ENCODE measurements around the gene NKX1-2. TPM values are rescaled to one million over a fixed set of nuclear protein-coding genes. Genes with fewer than 3 reads are reported as not detected.

The NKX1-2 gene
- total RNA-seq, 4 donors from 2014 or later = 0.78 to 2.4 (median 1.3) TPM

DNA sequence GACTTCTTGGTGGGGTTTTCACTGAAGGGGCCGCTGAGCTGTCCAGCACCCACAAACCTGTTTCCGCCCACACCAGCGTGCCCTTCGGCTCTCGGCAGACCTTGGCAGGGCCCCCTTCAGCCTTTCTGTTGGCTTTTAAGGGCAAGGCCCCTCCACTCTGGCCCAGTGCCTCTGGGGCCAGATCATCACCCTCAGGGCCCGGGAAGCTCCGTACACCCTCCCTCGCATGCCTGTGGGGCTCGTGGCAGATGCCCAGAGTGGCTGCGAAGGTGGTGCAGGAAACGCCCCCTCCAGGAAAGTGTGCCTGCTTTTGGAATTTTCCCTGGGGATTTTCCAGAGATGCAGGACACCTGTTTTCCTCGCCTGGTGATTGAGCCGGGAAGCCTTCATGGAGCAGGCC lies 18.8 kb upstream of the NKX1-2 start:
- 74 to 79% methylated on average over 11 to 12 of the region's 13 CpGs for WGBS, 2 donors
- no peak for DNase-seq (ENCODE audit: low spot score in 2 of 2)
- no peak for TF ChIP-seq POLR2A (IDR thresholded peaks at IDR 0.05)
- TF ChIP-seq, protein P1, sequence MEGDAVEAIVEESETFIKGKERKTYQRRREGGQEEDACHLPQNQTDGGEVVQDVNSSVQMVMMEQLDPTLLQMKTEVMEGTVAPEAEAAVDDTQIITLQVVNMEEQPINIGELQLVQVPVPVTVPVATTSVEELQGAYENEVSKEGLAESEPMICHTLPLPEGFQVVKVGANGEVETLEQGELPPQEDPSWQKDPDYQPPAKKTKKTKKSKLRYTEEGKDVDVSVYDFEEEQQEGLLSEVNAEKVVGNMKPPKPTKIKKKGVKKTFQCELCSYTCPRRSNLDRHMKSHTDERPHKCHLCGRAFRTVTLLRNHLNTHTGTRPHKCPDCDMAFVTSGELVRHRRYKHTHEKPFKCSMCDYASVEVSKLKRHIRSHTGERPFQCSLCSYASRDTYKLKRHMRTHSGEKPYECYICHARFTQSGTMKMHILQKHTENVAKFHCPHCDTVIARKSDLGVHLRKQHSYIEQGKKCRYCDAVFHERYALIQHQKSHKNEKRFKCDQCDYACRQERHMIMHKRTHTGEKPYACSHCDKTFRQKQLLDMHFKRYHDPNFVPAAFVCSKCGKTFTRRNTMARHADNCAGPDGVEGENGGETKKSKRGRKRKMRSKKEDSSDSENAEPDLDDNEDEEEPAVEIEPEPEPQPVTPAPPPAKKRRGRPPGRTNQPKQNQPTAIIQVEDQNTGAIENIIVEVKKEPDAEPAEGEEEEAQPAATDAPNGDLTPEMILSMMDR (IDR thresholded peaks at IDR 0.05) = no peak

DNA sequence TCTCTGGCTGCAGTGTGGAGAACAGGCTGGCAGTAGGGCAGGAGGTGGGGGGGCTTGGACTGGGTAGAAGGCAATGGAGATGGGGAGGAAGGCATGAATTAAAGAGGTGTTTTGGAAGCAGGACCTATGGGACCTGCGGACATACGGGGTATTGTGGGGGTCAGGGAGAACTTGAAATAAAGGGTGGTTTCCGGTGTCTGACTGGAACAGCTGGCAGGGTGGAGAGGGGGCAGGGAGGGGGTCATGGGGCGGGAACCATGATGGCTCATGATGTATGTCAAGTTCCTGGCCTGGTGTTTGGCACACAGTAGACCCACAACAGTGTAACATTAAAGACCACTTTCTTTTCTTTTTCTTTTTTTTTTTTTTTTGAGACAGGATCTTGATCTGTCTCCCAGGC lies 17.3 kb upstream of the NKX1-2 start:
- no peak for DNase-seq (ENCODE audit: low spot score in 2 of 2)
- TF ChIP-seq POLR2A (IDR thresholded peaks at IDR 0.05) = no peak
- TF ChIP-seq, protein P1 (IDR thresholded peaks at IDR 0.05) = no peak
- intact Hi-C loops (cut with DNase I; ENCODE audit: low total_unique reads) = no loop called here
- 86 to 92% methylated on average over 4 of the region's 4 CpGs for WGBS, 2 donors
- no peak overlapping the region for H3K4me3 ChIP-seq (ENCODE audit: low read depth, poor library complexity, severe bottlenecking)

More for the DNA sequence above, 18.8 kb upstream of the NKX1-2 start:
- no peak overlapping the region for H3K4me3 ChIP-seq (ENCODE audit: low read depth, poor library complexity, severe bottlenecking)
- intact Hi-C loops (cut with DNase I; ENCODE audit: low total_unique reads) = no loop called here

DNA sequence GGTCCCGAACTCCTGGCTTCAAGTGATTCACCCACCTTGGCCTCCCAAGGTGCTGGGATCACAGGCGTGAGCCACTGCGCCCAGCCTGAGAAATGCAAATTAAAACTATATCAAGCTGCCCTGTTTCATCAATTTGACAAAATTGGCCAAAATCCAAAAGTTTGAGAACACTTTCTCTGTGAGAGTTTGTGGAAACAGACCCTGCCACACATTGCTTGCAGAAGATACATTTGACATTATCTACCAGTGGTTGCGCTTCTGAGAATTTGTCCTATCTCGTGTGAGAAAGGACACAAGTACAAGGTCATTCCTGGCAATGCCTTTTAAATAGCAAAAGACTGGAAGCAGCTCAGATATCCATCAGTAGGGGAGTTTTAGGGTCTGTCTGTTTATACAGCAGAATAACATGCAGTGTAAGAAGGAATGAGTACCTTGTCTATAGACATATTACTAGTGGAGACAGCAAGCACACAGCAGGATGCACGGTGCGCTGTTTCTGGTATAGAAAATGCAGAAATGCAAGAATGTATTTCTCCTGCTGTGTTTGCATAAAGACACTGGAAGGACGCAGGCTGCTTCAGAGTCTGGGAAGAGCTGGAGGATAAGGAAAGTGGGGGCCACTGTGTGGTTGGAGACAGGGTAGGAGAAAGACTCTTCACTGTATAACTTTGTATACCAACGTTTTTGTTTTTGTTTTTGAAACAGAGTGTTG lies 16.1 kb upstream of the NKX1-2 start:
- WGBS, 2 donors = 67 to 76% methylated on average over 9 of the region's 9 CpGs

DNA sequence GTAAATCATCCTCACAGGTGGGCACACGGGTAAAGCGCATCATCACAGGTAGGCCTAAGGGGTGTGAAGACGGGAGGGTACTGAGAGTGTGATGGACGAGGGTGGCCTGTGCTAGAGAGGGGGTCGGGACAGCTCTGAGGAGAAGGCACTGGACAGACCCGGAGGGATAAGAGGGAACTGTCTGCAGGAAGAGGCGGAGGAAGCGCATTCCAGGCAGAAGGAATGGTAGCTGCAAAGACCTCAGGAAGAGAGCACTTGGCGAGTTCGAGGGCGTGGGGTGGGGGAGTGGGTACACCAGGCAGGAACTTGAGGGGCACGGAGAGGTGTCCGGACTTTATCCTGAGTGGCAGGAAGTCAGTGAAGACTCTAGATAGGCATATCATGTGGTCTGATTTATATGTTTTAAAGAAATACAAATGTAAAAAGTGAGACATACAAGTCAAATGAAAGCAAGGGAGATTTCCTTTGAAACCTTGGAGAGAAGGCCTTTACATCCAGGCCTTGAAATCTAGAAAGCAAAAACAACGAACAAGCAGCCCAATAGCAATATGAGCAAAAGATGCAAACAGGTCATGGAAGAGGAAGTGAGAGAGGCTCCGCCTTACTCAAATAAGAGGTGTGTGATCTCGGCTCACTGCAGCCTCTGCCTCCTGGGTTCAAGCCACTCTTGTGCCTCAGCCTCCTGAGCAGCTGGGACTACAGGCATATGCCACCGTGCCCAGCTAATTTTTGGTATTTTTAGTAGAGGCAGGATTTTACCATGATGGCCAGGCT lies 15.4 kb upstream of the NKX1-2 start:
- no peak for TF ChIP-seq POLR2A (IDR thresholded peaks at IDR 0.05)
- TF ChIP-seq, protein P1 (IDR thresholded peaks at IDR 0.05) = no peak
- WGBS, 2 donors = 76 to 83% methylated on average over 17 of the region's 17 CpGs
- H3K4me3 ChIP-seq (ENCODE audit: low read depth, poor library complexity, severe bottlenecking) = no peak overlapping the region
- no peak for DNase-seq (ENCODE audit: low spot score in 2 of 2)
- intact Hi-C loops (cut with DNase I; ENCODE audit: low total_unique reads) = no loop called here

More for the DNA sequence above, 16.1 kb upstream of the NKX1-2 start:
- no peak for TF ChIP-seq POLR2A (IDR thresholded peaks at IDR 0.05)
- TF ChIP-seq, protein P1 (IDR thresholded peaks at IDR 0.05) = no peak
- H3K4me3 ChIP-seq (ENCODE audit: low read depth, poor library complexity, severe bottlenecking) = no peak overlapping the region
- intact Hi-C loops (cut with DNase I; ENCODE audit: low total_unique reads) = no loop called here
- DNase-seq (ENCODE audit: low spot score in 2 of 2) = no peak

DNA sequence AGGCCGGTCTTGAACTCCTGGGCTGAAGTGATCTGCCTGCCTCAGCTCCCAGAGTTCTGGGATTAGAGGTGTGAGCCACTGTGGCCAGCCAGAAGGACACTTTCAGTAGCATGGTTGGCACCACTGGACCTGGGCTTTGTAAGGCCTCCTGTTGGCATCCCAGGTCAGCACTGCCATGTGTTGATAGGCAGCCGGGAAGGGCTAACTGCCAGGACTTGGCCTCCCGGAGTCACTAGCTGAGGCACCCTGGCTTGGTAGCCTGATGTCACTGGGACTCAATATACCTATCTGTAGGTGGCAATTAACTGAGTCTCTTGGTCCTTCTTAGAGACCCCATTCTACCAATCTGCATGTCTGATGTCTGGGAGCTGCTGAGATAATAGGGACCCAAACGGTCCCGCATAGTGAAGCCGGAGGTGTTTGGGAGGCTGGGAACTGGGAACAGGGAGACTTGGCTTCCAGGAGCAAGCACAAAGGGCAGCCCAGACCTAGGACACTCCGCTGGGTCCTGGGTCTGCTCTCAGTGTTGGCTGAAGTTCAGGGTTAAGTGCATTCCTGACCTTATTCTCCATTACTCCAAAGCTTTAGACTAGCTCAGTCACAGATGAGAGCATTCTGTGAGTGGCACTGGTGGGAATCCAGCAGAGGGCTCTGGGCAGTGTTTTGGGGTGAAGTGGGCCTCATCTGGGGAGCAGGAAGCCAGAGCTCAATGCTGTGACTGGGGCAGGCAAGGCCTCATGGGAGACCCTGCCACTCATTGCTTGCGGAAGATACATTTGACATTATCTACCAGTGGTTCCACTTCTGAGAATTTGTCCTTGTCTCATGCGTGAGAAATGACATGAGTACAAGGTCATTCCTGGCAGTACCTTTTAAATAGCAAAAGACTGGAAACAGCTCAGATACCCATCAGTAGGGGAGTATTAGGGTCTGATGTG lies 14.5 kb upstream of the NKX1-2 start:
- intact Hi-C loops (cut with DNase I; ENCODE audit: low total_unique reads) = no loop called here
- TF ChIP-seq POLR2A (IDR thresholded peaks at IDR 0.05) = no peak
- TF ChIP-seq, protein P1 (IDR thresholded peaks at IDR 0.05) = no peak
- 81 to 84% methylated on average over 9 of the region's 9 CpGs for WGBS, 2 donors
- H3K4me3 ChIP-seq (ENCODE audit: low read depth, poor library complexity, severe bottlenecking) = no peak overlapping the region
- DNase-seq (ENCODE audit: low spot score in 2 of 2) = no peak
